NCI-H2227 treated with DMSO at 0.1 percent for 48 hours (cell line): ENCODE data around the gene PTPN4.

Experiments
- DNase-seq: peaks from one replicate; lab custom pipeline; 2025; lab: John Stamatoyannopoulos, UW

PTPN4 gene

GRCh38 chr2:119731983-119732382, 27.7 kb upstream of the PTPN4 start:
- no peak for DNase-seq

- no peak for DNase-seq
Observed at GRCh38 chr2:119732601-119733164, 27.0 kb upstream of the PTPN4 start.

GRCh38 chr2:119734047-119734446, 25.7 kb upstream of the PTPN4 start:
- no peak for DNase-seq

- no peak for DNase-seq
Observed at GRCh38 chr2:119735565-119735964, 24.2 kb upstream of the PTPN4 start.

GRCh38 chr2:119736021-119736420, 23.7 kb upstream of the PTPN4 start:
- DNase-seq: no peak

- DNase-seq: no peak
Observed at GRCh38 chr2:119739580-119740255, 20.0 kb upstream of the PTPN4 start.

GRCh38 chr2:119741001-119741400, 18.7 kb upstream of the PTPN4 start:
- no peak for DNase-seq

GRCh38 chr2:119741868-119742267, 17.9 kb upstream of the PTPN4 start:
- DNase-seq: no peak

- no peak for DNase-seq
Observed at GRCh38 chr2:119744335-119744939, 15.3 kb upstream of the PTPN4 start.

GRCh38 chr2:119745566-119745965, 14.2 kb upstream of the PTPN4 start:
- DNase-seq: no peak

GRCh38 chr2:119746836-119747686, 12.7 kb upstream of the PTPN4 start:
- DNase-seq: no peak

GRCh38 chr2:119748135-119748534, 11.6 kb upstream of the PTPN4 start:
- no peak for DNase-seq

GRCh38 chr2:119749477-119750012, 10.2 kb upstream of the PTPN4 start:
- DNase-seq: no peak

- DNase-seq: no peak
Observed at GRCh38 chr2:119751706-119752105, 8.0 kb upstream of the PTPN4 start.

GRCh38 chr2:119753041-119753929, 6.4 kb upstream of the PTPN4 start:
- no peak for DNase-seq

GRCh38 chr2:119753930-119754321, 5.8 kb upstream of the PTPN4 start:
- DNase-seq: no peak

- DNase-seq: no peak
Observed at GRCh38 chr2:119755906-119756305, 3.8 kb upstream of the PTPN4 start.

GRCh38 chr2:119756837-119757236, 2.9 kb upstream of the PTPN4 start:
- no peak for DNase-seq

- peak; percentile 31 for DNase-seq
Observed at GRCh38 chr2:119758881-119759450, 756 bp upstream of the PTPN4 start.

- peak; percentile 50 for DNase-seq
Observed at GRCh38 chr2:119760237-119760955, 674 bp downstream of the PTPN4 start.

- peak; percentile 39 for DNase-seq
Observed at GRCh38 chr2:119760956-119761275, 1.2 kb downstream of the PTPN4 start.
